GM12878 (cell line): ENCODE measurements around the gene PTBP3. TPM values are rescaled to one million over a fixed set of nuclear protein-coding genes. Genes with fewer than 3 reads are reported as not detected.

Experiments
- ATAC-seq: fragments of 200-7000 bp; cut with Tn5 transposase; 3 replicates; pipeline ENCODE4 v1.9.1; 2020; ENCODE audit warnings: mild to moderate bottlenecking, moderate library complexity
- BruUV-seq: library from RNA; stranded (reverse); fragments of 400-500 nt; replicated peaks from 2 replicates; lab custom pipeline; 2021; lab: Mats Ljungman, UMichigan
- CTCF ChIA-PET: fragments of 300-600 bp; sonication (Branson Sonifier 250); formaldehyde crosslinking; extraction: SDS; loops from one replicate; lab custom pipeline; 2021; ENCODE audit warnings: inconsistent platforms; lab: Yijun Ruan, JAX
- POLR2A ChIA-PET: fragments of 350-600 bp; formaldehyde crosslinking; extraction: SDS; loops from one replicate; lab custom pipeline; 2021; ENCODE audit warnings: inconsistent platforms; lab: Charles Lee
- RAD21 ChIA-PET: fragments of 300-600 bp; sonication (Branson Sonifier 250); formaldehyde crosslinking; loops from one replicate; lab custom pipeline; 2023; ENCODE audit warnings: antibody characterized with exemption; ENCODE audit not compliant: unreplicated experiment; lab: Charles Lee
- SMC1A ChIA-PET: fragments of 300-600 bp; sonication (Branson Sonifier 250); formaldehyde crosslinking; loops from one replicate; lab custom pipeline; 2023; ENCODE audit not compliant: unreplicated experiment, uncharacterized antibody; lab: Charles Lee
- DNase-seq: peaks from one replicate; pipeline ENCODE4 v3.0.0-alpha.2; 2011; ENCODE audit warnings: low read depth, low spot score
- FAIRE-seq: peaks from 3 replicates; lab custom pipeline; 2011; peaks lifted over from hg19 to GRCh38; lab: Jason Lieb, UNC
- H2AFZ ChIP-seq: 2 replicates; pipeline ENCODE4 v1.6.0; 2011; ENCODE audit warnings: low read depth, low read length, control low read depth; ENCODE audit not compliant: control insufficient read depth
- H3K27ac ChIP-seq: 2 replicates; pipeline ENCODE4 v1.5.1; 2011; ENCODE audit warnings: control low read depth; ENCODE audit not compliant: control insufficient read depth, insufficient read depth
- H3K27me3 ChIP-seq, 2 experiments: replicated peaks in 1 of 2; 2 replicates each; pipeline versions ENCODE4 v1.6.0 to v1.6.1; 2011; ENCODE audit warnings: low read length in 1 of 2; ENCODE audit not compliant: control insufficient read depth in 2 of 2, insufficient read depth in 2 of 2
- H3K36me3 ChIP-seq, 2 experiments: 2 replicates each; pipeline ENCODE4 v1.5.1; 2011; ENCODE audit warnings: low read length in 1 of 2; ENCODE audit not compliant: control insufficient read depth in 2 of 2, insufficient read depth in 2 of 2
- H3K4me1 ChIP-seq: 2 replicates; pipeline ENCODE4 v1.6.1; 2011; ENCODE audit warnings: mild to moderate bottlenecking, low read length, moderate library complexity, mixed read lengths; ENCODE audit not compliant: control insufficient read depth, insufficient read depth
- H3K4me2 ChIP-seq: 2 replicates; pipeline ENCODE4 v1.6.0; 2011; ENCODE audit warnings: control low read depth; ENCODE audit not compliant: control insufficient read depth, insufficient read depth
- H3K4me3 ChIP-seq: fragments of 200-600 bp; sonication (generic); 2 replicates; pipeline ENCODE4 v1.5.1; 2016
- H3K79me2 ChIP-seq: 2 replicates; pipeline ENCODE4 v1.6.0; 2011; ENCODE audit warnings: low read length; ENCODE audit not compliant: control insufficient read depth, insufficient read depth
- H3K9ac ChIP-seq: 2 replicates; pipeline ENCODE4 v1.8.0; 2011; ENCODE audit warnings: low read length, control low read depth, mixed read lengths; ENCODE audit not compliant: control insufficient read depth, insufficient read depth
- H3K9me3 ChIP-seq: replicated peaks from 3 replicates; pipeline ENCODE4 v1.5.1; 2011; ENCODE audit warnings: mild to moderate bottlenecking, low read length; ENCODE audit not compliant: control insufficient read depth, insufficient read depth
- H4K20me1 ChIP-seq: 2 replicates; pipeline ENCODE4 v1.6.0; 2011; ENCODE audit not compliant: control insufficient read depth, insufficient read depth
- BMI1 ChIP-seq: fragments of 450-650 bp; IDR thresholded peaks from 2 replicates; pipeline ENCODE4 v1.6.1; 2016; ENCODE audit warnings: mild to moderate bottlenecking, moderate library complexity, borderline replicate concordance
- BRCA1 ChIP-seq: IDR thresholded peaks from 2 replicates; pipeline ENCODE4 v1.6.1; 2011; ENCODE audit warnings: low read depth, low read length, improper control_type of control experiment
- CHD1 ChIP-seq: IDR thresholded peaks from 2 replicates; pipeline ENCODE4 v1.6.1; 2012; ENCODE audit warnings: low read depth, low read length, improper control_type of control experiment
- EED ChIP-seq: sonication (generic); IDR thresholded peaks from 2 replicates; pipeline ENCODE4 v1.6.1; 2016; ENCODE audit warnings: antibody characterized with exemption, low read depth
- IKZF2 ChIP-seq, 2 experiments: fragments of 450-650 bp; IDR thresholded peaks; 2 replicates each; pipeline ENCODE4 v1.6.1; 2017; ENCODE audit warnings: mild to moderate bottlenecking in 2 of 2, moderate library complexity in 2 of 2
- RCOR1 ChIP-seq: conservative IDR thresholded peaks from 2 replicates; pipeline ENCODE4 v1.6.1; 2012; ENCODE audit warnings: low read depth, low read length, improper control_type of control experiment
- SUZ12 ChIP-seq: fragments of 200-600 bp; sonication (generic); IDR thresholded peaks from one replicate; pipeline ENCODE4 v1.6.1; 2018; ENCODE audit warnings: antibody characterized with exemption, mild to moderate bottlenecking; ENCODE audit not compliant: unreplicated experiment
- TBL1XR1 ChIP-seq: IDR thresholded peaks from 2 replicates; pipeline ENCODE4 v1.6.1; 2012; ENCODE audit warnings: low read depth, low read length, improper control_type of control experiment
- in situ Hi-C: fragments of 300-500 bp; cut with MboI; formaldehyde crosslinking; loops from 9 replicates; pipeline ENCODE4 v1.14.3; 2018; ENCODE audit warnings: mixed read lengths
- intact Hi-C: fragments of 100-400 bp; cut with micrococcal nuclease; formaldehyde crosslinking; loops from one replicate; pipeline ENCODE4 v1.14.2; 2022; ENCODE audit not compliant: unreplicated experiment
- polyA plus RNA-seq, 11 experiments: library from polyadenylated mRNA; depleted of rRNA in 4 of 11; unstranded in 6 of 11; stranded (reverse) in 5 of 11; fragments of >200 nt; fragmentation: Nextera tagmentation in 4 of 11; fragmentation: Illumina TruSeq in 1 of 11; extraction: Ambion mirVana in 4 of 11; extraction: Trizol in 1 of 11; gene quantifications; 1 replicate in 1 of 11; 2 replicates in 10 of 11; pipeline versions ENCODE4 v1.2.1 to v1.2.3, GENCODE V29; 2011 to 2016; ENCODE audit warnings: inconsistent platforms in 2 of 11, missing spikeins in 2 of 11, low read depth in 1 of 11
- total RNA-seq, 4 experiments: library from RNA; depleted of rRNA in 3 of 4; stranded (reverse); fragments of >200 nt in 3 of 4; fragmentation: Illumina TruSeq in 1 of 4; extraction: Trizol in 1 of 4; gene quantifications; 2 replicates each; pipeline versions ENCODE4 v1.2.1 to v1.2.3, GENCODE V29; 2013 to 2021
- TF ChIP-seq, protein P1 (sequence below): fragments of 450-650 bp; IDR thresholded peaks from 2 replicates; pipeline ENCODE4 v1.6.1; 2017; ENCODE audit warnings: mild to moderate bottlenecking
- TF ChIP-seq, protein P2 (sequence below): IDR thresholded peaks from 2 replicates; pipeline ENCODE4 v1.6.1; 2011; ENCODE audit warnings: borderline replicate concordance, low read depth, mild to moderate bottlenecking, moderate library complexity, low read length; ENCODE audit not compliant: insufficient read depth, poor library complexity, severe bottlenecking
- TF ChIP-seq, protein P3 (sequence below): fragments of 450-650 bp; IDR thresholded peaks from 2 replicates; pipeline ENCODE4 v1.6.1; 2017; ENCODE audit warnings: borderline replicate concordance
- TF ChIP-seq, protein P4 (sequence below): IDR thresholded peaks from 2 replicates; pipeline ENCODE4 v1.6.1; 2012; ENCODE audit warnings: improper control_type of control experiment, low read depth, low read length; ENCODE audit not compliant: insufficient replicate concordance

Gene PTBP3
- total and polyA plus RNA-seq, 10 of the 15 experiments (the other 5 are each of a cell fraction or from before 2014, with no cell fraction given), result 12.5 to 104 (median 52.7) TPM

DNA sequence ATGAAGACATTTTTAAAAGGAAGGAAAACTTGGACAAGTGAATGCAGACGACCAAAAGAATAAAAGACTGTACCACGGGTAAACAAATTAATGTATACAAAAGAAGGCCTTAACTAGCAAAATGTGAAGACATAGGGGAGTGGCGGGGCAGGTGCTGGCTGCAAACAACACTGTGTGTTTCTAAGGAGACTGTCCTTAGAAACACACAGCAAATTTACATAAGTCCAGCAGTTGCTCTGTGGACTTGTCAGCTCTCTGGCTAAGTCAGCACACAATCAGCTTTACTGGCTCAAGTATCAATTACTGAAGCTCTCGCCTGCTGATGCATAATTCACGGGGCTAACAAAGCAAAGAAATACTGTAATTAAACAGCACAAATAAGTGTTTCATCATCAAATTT, 24.8 kb downstream of the PTBP3 start (continued):
- TF ChIP-seq TBL1XR1 (no peak), CHD1 (no peak), BMI1 (no peak)
- TF ChIP-seq, protein P1, sequence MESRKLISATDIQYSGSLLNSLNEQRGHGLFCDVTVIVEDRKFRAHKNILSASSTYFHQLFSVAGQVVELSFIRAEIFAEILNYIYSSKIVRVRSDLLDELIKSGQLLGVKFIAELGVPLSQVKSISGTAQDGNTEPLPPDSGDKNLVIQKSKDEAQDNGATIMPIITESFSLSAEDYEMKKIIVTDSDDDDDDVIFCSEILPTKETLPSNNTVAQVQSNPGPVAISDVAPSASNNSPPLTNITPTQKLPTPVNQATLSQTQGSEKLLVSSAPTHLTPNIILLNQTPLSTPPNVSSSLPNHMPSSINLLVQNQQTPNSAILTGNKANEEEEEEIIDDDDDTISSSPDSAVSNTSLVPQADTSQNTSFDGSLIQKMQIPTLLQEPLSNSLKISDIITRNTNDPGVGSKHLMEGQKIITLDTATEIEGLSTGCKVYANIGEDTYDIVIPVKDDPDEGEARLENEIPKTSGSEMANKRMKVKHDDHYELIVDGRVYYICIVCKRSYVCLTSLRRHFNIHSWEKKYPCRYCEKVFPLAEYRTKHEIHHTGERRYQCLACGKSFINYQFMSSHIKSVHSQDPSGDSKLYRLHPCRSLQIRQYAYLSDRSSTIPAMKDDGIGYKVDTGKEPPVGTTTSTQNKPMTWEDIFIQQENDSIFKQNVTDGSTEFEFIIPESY, result no peak

DNA sequence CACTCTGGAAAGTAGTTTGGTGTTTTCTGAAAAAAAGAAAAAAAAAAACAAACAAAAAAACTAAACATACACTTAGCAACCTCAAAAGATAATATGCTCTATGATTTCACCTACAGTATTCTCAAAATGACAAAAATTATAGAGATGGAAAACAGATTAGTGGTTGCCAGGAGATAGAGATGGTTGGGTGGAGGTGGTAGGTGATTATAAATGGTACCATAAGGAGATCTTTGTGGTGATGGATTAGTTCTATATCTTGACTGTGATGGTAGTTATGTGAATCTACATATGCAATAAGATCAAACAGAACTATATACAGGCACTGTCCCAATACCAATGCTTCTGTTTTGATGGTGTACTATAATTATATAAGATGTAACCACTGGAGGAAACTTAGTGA, 32.0 kb downstream of the PTBP3 start:
- no peak overlapping the region for H3K27ac ChIP-seq
- H3K4me1 ChIP-seq, result no peaks in the 10 kb centered on the region
- BruUV-seq, result no TSS peak
- no peak overlapping the region for H3K4me2 ChIP-seq
- ATAC-seq, result peak; percentile 50
- H3K9me3 ChIP-seq, result no peaks in the 10 kb centered on the region; the same call in 2 of the 3 replicates
- no peak overlapping the region for H3K4me3 ChIP-seq
- H3K36me3 ChIP-seq, result no peaks in the 10 kb centered on the region; a peak in 1 of 4 replicates
- CTCF ChIA-PET, result interaction anchor here (0.6 to 1.0 kb wide), 2 partner anchors 26 to 31 kb away, joined by 3 to 4 read pairs; no protein-coding TSS in a partner anchor
- H3K27me3 ChIP-seq, result no peaks in the 10 kb centered on the region
- in situ Hi-C loops, result no loop called here
- no peaks in the 10 kb centered on the region for H4K20me1 ChIP-seq
- POLR2A ChIA-PET, result no interaction called here
- no peak for DNase-seq
- no peak overlapping the region for H3K9ac ChIP-seq
- intact Hi-C loops, result no loop called here
- peaks cover 38% of the 10 kb centered on the region for H3K79me2 ChIP-seq
- RAD21 ChIA-PET, result interaction anchor here (0.6 kb wide), 1 partner anchor 231 kb away, joined by 3 read pairs; no protein-coding TSS in a partner anchor
- SMC1A ChIA-PET, result no interaction called here
- no peak for FAIRE-seq
- H2AFZ ChIP-seq, result no peak overlapping the region
- TF ChIP-seq, protein P2, sequence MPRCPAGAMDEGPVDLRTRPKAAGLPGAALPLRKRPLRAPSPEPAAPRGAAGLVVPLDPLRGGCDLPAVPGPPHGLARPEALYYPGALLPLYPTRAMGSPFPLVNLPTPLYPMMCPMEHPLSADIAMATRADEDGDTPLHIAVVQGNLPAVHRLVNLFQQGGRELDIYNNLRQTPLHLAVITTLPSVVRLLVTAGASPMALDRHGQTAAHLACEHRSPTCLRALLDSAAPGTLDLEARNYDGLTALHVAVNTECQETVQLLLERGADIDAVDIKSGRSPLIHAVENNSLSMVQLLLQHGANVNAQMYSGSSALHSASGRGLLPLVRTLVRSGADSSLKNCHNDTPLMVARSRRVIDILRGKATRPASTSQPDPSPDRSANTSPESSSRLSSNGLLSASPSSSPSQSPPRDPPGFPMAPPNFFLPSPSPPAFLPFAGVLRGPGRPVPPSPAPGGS, result no peak
- TF ChIP-seq IKZF2 (IDR thresholded peaks at IDR 0.05) (no peak), SUZ12 (no peak), RCOR1 (no peak), EED (no peak), BRCA1 (no peak)
- TF ChIP-seq, protein P3, sequence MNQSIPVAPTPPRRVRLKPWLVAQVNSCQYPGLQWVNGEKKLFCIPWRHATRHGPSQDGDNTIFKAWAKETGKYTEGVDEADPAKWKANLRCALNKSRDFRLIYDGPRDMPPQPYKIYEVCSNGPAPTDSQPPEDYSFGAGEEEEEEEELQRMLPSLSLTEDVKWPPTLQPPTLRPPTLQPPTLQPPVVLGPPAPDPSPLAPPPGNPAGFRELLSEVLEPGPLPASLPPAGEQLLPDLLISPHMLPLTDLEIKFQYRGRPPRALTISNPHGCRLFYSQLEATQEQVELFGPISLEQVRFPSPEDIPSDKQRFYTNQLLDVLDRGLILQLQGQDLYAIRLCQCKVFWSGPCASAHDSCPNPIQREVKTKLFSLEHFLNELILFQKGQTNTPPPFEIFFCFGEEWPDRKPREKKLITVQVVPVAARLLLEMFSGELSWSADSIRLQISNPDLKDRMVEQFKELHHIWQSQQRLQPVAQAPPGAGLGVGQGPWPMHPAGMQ, result no peak
- TF ChIP-seq, protein P4, sequence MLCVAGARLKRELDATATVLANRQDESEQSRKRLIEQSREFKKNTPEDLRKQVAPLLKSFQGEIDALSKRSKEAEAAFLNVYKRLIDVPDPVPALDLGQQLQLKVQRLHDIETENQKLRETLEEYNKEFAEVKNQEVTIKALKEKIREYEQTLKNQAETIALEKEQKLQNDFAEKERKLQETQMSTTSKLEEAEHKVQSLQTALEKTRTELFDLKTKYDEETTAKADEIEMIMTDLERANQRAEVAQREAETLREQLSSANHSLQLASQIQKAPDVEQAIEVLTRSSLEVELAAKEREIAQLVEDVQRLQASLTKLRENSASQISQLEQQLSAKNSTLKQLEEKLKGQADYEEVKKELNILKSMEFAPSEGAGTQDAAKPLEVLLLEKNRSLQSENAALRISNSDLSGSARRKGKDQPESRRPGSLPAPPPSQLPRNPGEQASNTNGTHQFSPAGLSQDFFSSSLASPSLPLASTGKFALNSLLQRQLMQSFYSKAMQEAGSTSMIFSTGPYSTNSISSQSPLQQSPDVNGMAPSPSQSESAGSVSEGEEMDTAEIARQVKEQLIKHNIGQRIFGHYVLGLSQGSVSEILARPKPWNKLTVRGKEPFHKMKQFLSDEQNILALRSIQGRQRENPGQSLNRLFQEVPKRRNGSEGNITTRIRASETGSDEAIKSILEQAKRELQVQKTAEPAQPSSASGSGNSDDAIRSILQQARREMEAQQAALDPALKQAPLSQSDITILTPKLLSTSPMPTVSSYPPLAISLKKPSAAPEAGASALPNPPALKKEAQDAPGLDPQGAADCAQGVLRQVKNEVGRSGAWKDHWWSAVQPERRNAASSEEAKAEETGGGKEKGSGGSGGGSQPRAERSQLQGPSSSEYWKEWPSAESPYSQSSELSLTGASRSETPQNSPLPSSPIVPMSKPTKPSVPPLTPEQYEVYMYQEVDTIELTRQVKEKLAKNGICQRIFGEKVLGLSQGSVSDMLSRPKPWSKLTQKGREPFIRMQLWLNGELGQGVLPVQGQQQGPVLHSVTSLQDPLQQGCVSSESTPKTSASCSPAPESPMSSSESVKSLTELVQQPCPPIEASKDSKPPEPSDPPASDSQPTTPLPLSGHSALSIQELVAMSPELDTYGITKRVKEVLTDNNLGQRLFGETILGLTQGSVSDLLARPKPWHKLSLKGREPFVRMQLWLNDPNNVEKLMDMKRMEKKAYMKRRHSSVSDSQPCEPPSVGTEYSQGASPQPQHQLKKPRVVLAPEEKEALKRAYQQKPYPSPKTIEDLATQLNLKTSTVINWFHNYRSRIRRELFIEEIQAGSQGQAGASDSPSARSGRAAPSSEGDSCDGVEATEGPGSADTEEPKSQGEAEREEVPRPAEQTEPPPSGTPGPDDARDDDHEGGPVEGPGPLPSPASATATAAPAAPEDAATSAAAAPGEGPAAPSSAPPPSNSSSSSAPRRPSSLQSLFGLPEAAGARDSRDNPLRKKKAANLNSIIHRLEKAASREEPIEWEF, result no peak
